Measurements from ENCODE around the gene THSD7B. TPM values are rescaled to one million over a fixed set of nuclear protein-coding genes. Genes with fewer than 3 reads are reported as not detected.

Gene THSD7B
- total RNA-seq, 1 donor from 2014 or later = 9.8 TPM

DNA sequence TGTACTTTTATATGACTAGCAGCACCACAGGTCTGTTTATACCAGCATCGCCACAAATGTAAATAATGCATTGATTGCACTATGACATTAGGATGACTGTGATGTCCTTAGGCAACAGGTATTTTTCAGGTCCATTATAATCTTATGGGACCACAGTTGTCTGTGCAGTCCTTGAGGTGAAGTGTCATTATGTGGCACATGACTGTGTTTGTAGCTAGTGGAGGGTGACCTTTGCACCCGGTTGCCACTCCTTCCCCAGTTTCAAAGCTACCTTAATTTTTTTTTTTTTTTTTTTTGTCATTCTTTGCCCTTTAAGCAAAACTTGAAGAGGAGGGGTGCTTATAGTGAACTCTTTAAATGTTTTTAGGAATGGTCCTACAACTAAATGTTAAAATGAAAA, 386.4 kb downstream of the THSD7B start:
- Mint-ChIP-seq H3K4me1 (ENCODE audit: unreplicated experiment) (peaks cover 5% of the 10 kb centered on the region), H3K27ac (no peak overlapping the region), H3K9me3 (peaks cover 5% of the 10 kb centered on the region), H3K36me3 (peaks cover 3% of the 10 kb centered on the region), H3K27me3 (peaks cover 4% of the 10 kb centered on the region), H3K4me3 (no peak overlapping the region)
- TF ChIP-seq, protein P1, sequence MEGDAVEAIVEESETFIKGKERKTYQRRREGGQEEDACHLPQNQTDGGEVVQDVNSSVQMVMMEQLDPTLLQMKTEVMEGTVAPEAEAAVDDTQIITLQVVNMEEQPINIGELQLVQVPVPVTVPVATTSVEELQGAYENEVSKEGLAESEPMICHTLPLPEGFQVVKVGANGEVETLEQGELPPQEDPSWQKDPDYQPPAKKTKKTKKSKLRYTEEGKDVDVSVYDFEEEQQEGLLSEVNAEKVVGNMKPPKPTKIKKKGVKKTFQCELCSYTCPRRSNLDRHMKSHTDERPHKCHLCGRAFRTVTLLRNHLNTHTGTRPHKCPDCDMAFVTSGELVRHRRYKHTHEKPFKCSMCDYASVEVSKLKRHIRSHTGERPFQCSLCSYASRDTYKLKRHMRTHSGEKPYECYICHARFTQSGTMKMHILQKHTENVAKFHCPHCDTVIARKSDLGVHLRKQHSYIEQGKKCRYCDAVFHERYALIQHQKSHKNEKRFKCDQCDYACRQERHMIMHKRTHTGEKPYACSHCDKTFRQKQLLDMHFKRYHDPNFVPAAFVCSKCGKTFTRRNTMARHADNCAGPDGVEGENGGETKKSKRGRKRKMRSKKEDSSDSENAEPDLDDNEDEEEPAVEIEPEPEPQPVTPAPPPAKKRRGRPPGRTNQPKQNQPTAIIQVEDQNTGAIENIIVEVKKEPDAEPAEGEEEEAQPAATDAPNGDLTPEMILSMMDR (conservative IDR thresholded peaks at IDR 0.05) = no peak
- DNase-seq (ENCODE audit: extremely low spot score, unreplicated experiment) = no peak

DNA sequence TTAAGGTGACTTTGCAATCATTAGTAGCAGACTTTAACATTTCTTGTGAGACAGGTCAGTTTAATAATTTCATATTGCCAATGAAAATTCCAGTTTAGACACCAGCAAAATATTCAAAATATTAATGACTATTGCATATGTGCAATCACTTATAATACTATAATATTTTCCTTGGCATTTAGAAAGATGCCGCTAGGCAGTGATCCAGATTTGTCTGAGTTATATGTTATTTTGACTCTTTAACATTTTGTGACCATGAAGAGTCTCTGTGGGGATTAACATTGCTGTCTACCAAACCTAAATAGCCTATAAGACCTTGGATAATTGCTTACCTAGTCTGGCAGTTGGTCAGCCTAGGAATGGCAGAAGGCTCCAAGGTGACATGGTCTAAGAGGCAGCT, 389.6 kb downstream of the THSD7B start:
- H3K4me1 Mint-ChIP-seq (ENCODE audit: unreplicated experiment) = peaks cover 7% of the 10 kb centered on the region
- H3K36me3 Mint-ChIP-seq = no peaks in the 10 kb centered on the region
- no peaks in the 10 kb centered on the region for H3K9me3 Mint-ChIP-seq
- peaks cover 10% of the 10 kb centered on the region for H3K27me3 Mint-ChIP-seq
- DNase-seq (ENCODE audit: extremely low spot score, unreplicated experiment) = no peak
- TF ChIP-seq, protein P1 (conservative IDR thresholded peaks at IDR 0.05) = no peak
- no peak overlapping the region for H3K4me3 Mint-ChIP-seq
- H3K27ac Mint-ChIP-seq = no peak overlapping the region

DNA sequence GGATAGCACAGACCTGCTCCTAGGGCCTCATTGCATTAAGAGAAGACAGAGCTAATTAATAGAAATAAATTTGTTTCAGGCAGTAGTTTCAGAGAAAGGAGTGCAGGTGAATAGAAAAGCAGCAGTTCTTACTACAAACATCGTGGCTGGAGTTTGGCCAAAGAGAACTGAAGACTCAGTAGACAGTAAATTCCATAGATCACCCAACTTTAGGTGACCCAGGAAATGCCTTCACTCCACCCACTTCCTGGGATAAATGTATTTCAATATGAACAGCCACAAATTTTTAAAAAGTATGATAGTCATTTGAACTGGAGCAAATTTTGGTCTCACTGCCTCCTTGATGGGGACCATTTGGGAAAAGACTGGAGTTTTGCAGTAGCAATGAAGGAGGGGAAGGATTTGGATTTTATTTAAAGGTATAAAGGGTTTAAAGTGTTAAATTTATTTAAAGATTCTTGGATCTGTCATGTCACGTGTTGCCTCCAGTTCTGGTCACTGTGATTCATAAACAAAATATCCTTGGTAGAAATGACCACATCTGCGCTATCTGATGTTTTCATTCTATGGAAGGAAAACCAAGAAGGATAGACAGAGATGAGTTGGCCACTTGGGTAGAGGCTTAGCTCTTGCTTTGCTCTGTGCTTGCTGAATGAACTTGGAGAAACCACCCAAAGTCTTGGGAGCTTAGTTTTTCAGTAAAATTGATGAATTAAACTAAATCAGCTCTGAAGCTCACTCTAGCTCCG, 390.2 kb downstream of the THSD7B start:
- peaks cover 10% of the 10 kb centered on the region for H3K27me3 Mint-ChIP-seq

DNA sequence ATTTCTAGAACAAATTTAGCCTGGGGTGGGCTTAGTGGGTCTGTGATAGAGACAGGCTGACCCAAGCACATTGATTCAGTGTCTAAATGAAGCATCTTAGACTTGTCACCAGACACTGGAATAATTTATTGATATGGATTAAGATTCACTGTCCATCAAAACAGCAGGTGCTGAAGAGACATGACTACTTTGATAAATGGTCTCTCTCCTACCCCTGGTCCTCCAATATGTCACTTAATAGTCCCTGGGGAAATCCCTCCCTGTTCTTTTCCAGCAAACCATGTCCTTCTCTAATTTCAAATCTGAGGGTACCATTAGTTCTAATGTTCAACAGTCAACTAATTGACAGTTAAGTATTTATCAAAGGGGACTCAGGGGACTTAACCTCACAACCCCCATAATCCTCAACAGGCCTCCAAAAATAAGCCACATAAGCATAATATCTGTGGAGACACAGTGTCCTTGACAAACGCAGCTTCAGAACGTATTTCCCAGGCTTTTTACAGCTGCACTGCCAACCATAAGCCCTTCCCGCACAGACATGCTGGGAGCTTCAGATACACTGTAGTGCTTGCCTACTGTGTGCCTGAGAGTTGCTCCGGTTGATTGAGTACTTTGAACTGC, 391.0 kb downstream of the THSD7B start:
- no peak for DNase-seq (ENCODE audit: extremely low spot score, unreplicated experiment)
- TF ChIP-seq, protein P1 (conservative IDR thresholded peaks at IDR 0.05) = no peak
- Mint-ChIP-seq H3K27ac (no peak overlapping the region), H3K27me3 (peaks cover 10% of the 10 kb centered on the region), H3K9me3 (no peaks in the 10 kb centered on the region), H3K36me3 (no peaks in the 10 kb centered on the region), H3K4me3 (no peak overlapping the region), H3K4me1 (ENCODE audit: unreplicated experiment) (peaks cover 7% of the 10 kb centered on the region)

More for the DNA sequence above, 390.2 kb downstream of the THSD7B start:
- H3K9me3 Mint-ChIP-seq = no peaks in the 10 kb centered on the region
- no peak for DNase-seq (ENCODE audit: extremely low spot score, unreplicated experiment)
- H3K36me3 Mint-ChIP-seq = no peaks in the 10 kb centered on the region
- H3K27ac Mint-ChIP-seq = no peak overlapping the region
- TF ChIP-seq, protein P1 (conservative IDR thresholded peaks at IDR 0.05) = no peak
- H3K4me3 Mint-ChIP-seq = no peak overlapping the region
- peaks cover 7% of the 10 kb centered on the region for H3K4me1 Mint-ChIP-seq (ENCODE audit: unreplicated experiment)

DNA sequence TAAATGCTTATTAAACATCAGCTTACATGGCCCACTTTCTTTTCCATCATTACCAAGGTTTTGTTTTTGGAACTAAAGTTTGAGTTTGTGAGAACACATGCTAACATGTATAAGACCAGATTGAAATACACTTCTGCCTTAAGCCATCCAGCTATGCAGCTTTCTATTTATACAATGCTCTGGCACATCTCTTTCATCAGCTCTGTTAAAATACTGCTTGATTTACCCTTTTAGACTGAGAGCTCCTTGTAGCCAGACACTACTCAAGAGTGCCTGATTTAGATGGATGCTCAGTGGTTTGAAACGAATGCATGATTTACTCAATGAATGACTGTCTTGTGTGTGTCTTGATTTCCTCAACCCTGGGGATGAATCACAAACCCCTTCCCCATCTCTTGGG, 392.5 kb downstream of the THSD7B start:
- no peak for DNase-seq (ENCODE audit: extremely low spot score, unreplicated experiment)
- TF ChIP-seq, protein P1 (conservative IDR thresholded peaks at IDR 0.05) = no peak
- no peaks in the 10 kb centered on the region for H3K36me3 Mint-ChIP-seq
- H3K27me3 Mint-ChIP-seq = peaks cover 13% of the 10 kb centered on the region
- H3K9me3 Mint-ChIP-seq = no peaks in the 10 kb centered on the region
- H3K27ac Mint-ChIP-seq = no peak overlapping the region
- peaks cover 7% of the 10 kb centered on the region for H3K4me1 Mint-ChIP-seq (ENCODE audit: unreplicated experiment)
- no peak overlapping the region for H3K4me3 Mint-ChIP-seq

Measured in type B pancreatic cell (in vitro differentiated cells).